Heart left ventricle (tissue), 16 donors: ENCODE data around the gene ENGASE. TPM values are rescaled to one million over a fixed set of nuclear protein-coding genes. Genes with fewer than 3 reads are reported as not detected.

Experiments
- ATAC-seq, 4 donors: fragments of 200-7000 bp; cut with Tn5 transposase; one replicate each; pipeline ENCODE4 v1.9.1; 2020 to 2022; ENCODE audit warnings: moderate library complexity in 4 of 4, mild to moderate bottlenecking in 3 of 4, moderate number of reproducible peaks in 1 of 4
- DNase-seq, 5 donors: peaks; one replicate each; pipeline ENCODE4 v3.0.0-alpha.2; 2020
- H3K27ac ChIP-seq, 12 donors: fragments of 200-600 bp; sonication (generic) in 4 of 12; one replicate each; pipeline versions ENCODE4 v1.5.0 to v1.8.0; 2016 to 2022; ENCODE audit warnings: mild to moderate bottlenecking in 2 of 12
- H3K27me3 ChIP-seq, 9 donors: fragments of 200-600 bp; sonication (generic) in 2 of 9; one replicate each; pipeline versions ENCODE4 v1.5.1 to v1.8.0; 2016 to 2022; ENCODE audit warnings: mild to moderate bottlenecking in 3 of 9
- H3K36me3 ChIP-seq, 9 donors: fragments of 200-600 bp; sonication (generic) in 2 of 9; one replicate each; pipeline versions ENCODE4 v1.5.0 to v1.8.0; 2018 to 2022; ENCODE audit warnings: mild to moderate bottlenecking in 2 of 9
- H3K4me1 ChIP-seq, 12 donors: fragments of 200-600 bp; sonication (generic) in 4 of 12; one replicate each; pipeline versions ENCODE4 v1.5.0 to v1.8.0; 2016 to 2022; ENCODE audit warnings: mild to moderate bottlenecking in 3 of 12
- H3K4me3 ChIP-seq, 12 donors: fragments of 200-600 bp; sonication (generic) in 4 of 12; one replicate each; pipeline versions ENCODE4 v1.5.0 to v1.8.0; 2017 to 2022; ENCODE audit warnings: mild to moderate bottlenecking in 9 of 12, moderate library complexity in 4 of 12
- H3K9me3 ChIP-seq, 12 donors: fragments of 200-600 bp; sonication (generic) in 4 of 12; one replicate each; pipeline versions ENCODE4 v1.5.0 to v1.8.0; 2016 to 2022; ENCODE audit warnings: mild to moderate bottlenecking in 1 of 12
- POLR2A ChIP-seq, 2 donors: fragments of 450-650 bp; IDR thresholded peaks; one replicate each; pipeline ENCODE4 v1.6.1; 2017; ENCODE audit warnings: antibody characterized with exemption in 2 of 2, mild to moderate bottlenecking in 2 of 2, moderate library complexity in 2 of 2
- WGBS, 4 donors: extraction: QIAGEN DNeasy Blood & Tissue Kit in 2 of 4; methylation state at CpG; one replicate each; pipeline versions ENCODE4 v1.1.5 to v1.1.7; 2013 to 2018; 5-methylcytosine and 5-hydroxymethylcytosine counted together
- intact Hi-C, 10 donors: fragments of 100-400 bp; cut with DNase I; formaldehyde crosslinking; loops; one replicate each; pipeline versions ENCODE4 v1.11.1 to v1.14.2; 2022
- polyA plus RNA-seq, 2 donors: library from polyadenylated mRNA; stranded (reverse); fragments of 200-250 nt; gene quantifications; one replicate each; pipeline ENCODE4 v1.2.3, GENCODE V29; 2013
- total RNA-seq, 9 donors: library from RNA; depleted of rRNA in 2 of 9; stranded (reverse); fragments of >200 nt in 2 of 9; fragmentation: NEBNext Ultra II Directional in 3 of 9; extraction: Animal tissue kit (Norgen Biotek cat#: 25700) in 3 of 9; gene quantifications; one replicate each; pipeline versions ENCODE4 v1.1.0 to v1.2.4, GENCODE V29; 2016 to 2023
- TF ChIP-seq, protein P1 (sequence below), 12 donors: fragments of 200-600 bp; sonication (generic) in 4 of 12; IDR thresholded peaks; one replicate each; pipeline versions ENCODE4 v1.5.0 to v1.8.0; 2018 to 2022; ENCODE audit warnings: antibody characterized with exemption in 12 of 12, mild to moderate bottlenecking in 5 of 12
- donor health status: ischemic (EF 13 %, LVEDD 7.1; RV severe dilation, severe dysfunction).
- donor health status: healthy with polysubstance abuse.
- donor health status: DM: no; HTN: yes; CAD: no.
- donor health status: DM: no; HTN: no; CAD: no.
- donor health status: ischemic (EF 25% LVEDD 6.9; RV normal size, moderate dysfunction).
- donor health status: ischemic (EF 25% LVEDD 5.7; RV mildly dilated, moderate dysfunction).
- donor health status: healthy.
- donor health status: DM: yes; HTN: yes; CAD: no.
- donor health status: ischemic (EF 35%, LVEDD 5.7; RV mildly dilated, moderate dysfunction).
- donor health status: nonischemic (EF 11% LVEDD 7.7; RV severe dilation, severe dysfunction).
- donor health status: DM: yes; HTN: yes; CAD: no.
- donor health status: PGD.
- donor health status: ischemic (EF 29% LVEDD 5.4; RV normal size, mild dysfunction).
- donor health status: nonischemic (EF 23%, LVEDD 6.1; RV moderate dilation, normal function).

The ENGASE gene
- total and polyA plus RNA-seq, 11 donors = 6.2 to 42.0 (median 23.5) TPM

DNA sequence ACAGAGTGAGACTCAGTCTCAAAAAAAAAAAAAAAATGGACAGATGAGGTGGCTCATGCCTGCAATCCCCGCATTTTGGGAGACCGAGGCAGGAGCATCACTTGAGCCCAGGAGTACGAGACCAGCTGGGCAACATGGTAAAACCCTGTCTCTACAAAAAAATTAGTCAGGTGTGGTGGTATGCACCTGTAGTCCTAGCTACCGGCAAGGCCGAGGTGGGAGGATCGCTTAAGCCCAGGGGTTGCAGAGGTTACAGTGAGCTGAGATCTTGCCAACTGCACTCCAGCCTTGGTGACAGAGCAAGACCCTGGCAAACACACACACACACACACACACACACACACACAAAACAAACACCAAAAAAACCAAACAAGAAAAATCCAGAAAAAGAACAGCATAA, 7.7 kb upstream of the ENGASE start:
- 85 to 90% (median 88%) methylated on average over 6 of the region's 6 CpGs for WGBS, 4 donors
- Histone ChIP-seq H3K4me3 (no peak overlapping the region), H3K9me3 (no peaks in the 10 kb centered on the region), H3K27ac (no peak overlapping the region), H3K36me3 (no peaks in the 10 kb centered on the region), H3K27me3 (no peaks in the 10 kb centered on the region), H3K4me1 (peaks cover 0 to 3% (median 0%) of the 10 kb centered on the region in 12 donors)
- TF ChIP-seq, protein P1, sequence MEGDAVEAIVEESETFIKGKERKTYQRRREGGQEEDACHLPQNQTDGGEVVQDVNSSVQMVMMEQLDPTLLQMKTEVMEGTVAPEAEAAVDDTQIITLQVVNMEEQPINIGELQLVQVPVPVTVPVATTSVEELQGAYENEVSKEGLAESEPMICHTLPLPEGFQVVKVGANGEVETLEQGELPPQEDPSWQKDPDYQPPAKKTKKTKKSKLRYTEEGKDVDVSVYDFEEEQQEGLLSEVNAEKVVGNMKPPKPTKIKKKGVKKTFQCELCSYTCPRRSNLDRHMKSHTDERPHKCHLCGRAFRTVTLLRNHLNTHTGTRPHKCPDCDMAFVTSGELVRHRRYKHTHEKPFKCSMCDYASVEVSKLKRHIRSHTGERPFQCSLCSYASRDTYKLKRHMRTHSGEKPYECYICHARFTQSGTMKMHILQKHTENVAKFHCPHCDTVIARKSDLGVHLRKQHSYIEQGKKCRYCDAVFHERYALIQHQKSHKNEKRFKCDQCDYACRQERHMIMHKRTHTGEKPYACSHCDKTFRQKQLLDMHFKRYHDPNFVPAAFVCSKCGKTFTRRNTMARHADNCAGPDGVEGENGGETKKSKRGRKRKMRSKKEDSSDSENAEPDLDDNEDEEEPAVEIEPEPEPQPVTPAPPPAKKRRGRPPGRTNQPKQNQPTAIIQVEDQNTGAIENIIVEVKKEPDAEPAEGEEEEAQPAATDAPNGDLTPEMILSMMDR (IDR thresholded peaks at IDR 0.05) = no peak
- no peak for TF ChIP-seq POLR2A (IDR thresholded peaks at IDR 0.05)
- DNase-seq (no peak), ATAC-seq (no peak)
- intact Hi-C loops = no loop called here

GRCh38 chr17:79070266-79070880, 4.3 kb upstream of the ENGASE start:
- ATAC-seq = no peak
- Histone ChIP-seq H3K4me3 (no peak overlapping the region), H3K27me3 (no peaks in the 10 kb centered on the region), H3K9me3 (no peaks in the 10 kb centered on the region), H3K27ac (no peak overlapping the region), H3K4me1 (peaks cover 0 to 10% (median 3%) of the 10 kb centered on the region in 12 donors), H3K36me3 (no peaks in the 10 kb centered on the region)
- TF ChIP-seq POLR2A (IDR thresholded peaks at IDR 0.05) = no peak
- TF ChIP-seq, protein P1 (IDR thresholded peaks at IDR 0.05) = no peak
- intact Hi-C loops = no loop called here
- no peak for DNase-seq
- WGBS, 4 donors = 74 to 81% (median 78%) methylated on average over 9 of the region's 9 CpGs

DNA sequence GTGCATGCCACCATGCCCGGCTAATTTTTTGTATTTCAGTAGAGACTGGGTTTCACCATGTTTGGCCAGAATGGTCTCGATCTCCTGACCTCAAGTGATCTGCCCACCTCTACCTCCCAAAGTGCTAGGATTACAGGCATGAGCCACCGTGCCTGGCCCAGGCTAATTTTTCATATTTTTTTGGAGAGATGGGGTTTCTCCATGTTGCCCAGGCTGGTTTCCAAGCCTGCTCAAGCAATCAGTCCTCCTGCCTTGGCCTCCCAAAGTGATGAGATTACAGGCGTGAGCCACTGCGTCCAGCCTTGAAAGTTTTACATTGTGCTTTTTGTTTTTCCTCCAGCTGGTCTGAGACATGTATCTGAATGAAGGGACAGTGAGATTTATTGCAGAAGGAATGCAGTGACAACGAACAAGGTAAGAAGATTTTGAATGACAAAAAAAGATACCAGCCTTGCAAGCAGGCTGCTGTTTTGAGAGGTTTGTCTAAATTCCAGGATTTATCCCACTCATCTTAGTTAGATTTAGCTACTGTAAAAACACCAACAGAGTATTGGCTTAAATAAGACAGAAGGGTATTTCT, 3.4 kb upstream of the ENGASE start:
- WGBS, 4 donors = 88 to 92% (median 90%) methylated on average over 6 of the region's 6 CpGs
- Histone ChIP-seq H3K27me3 (no peaks in the 10 kb centered on the region), H3K4me3 (no peak overlapping the region), H3K27ac (no peak overlapping the region), H3K36me3 (no peaks in the 10 kb centered on the region), H3K9me3 (no peaks in the 10 kb centered on the region), H3K4me1 (peaks cover 0 to 19% (median 11%) of the 10 kb centered on the region in 12 donors)
- intact Hi-C loops = no loop called here
- ATAC-seq (no peak), DNase-seq (no peak)
- TF ChIP-seq, protein P1 (IDR thresholded peaks at IDR 0.05) = no peak
- TF ChIP-seq POLR2A (IDR thresholded peaks at IDR 0.05) = no peak

DNA sequence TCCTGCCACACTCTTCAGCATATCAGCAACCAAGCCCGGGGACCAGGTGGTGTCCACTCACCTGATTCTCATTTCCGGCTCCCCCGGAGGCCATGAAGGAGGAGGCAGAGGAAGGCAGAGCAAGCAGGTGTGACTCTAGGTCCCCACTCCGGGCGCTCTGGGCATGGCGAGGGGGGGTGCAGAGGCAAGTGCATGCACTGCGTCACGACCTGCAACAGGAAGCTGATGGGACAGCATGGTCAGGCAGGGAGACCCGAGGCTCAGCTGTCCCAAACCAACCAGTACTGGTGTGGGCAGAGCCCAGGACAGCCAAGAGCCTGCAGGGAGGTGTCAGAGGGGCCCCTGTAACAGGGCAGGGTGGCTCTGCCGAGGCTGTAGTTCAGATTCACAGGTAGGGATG, 2.1 kb upstream of the ENGASE start:
- intact Hi-C loops = no loop called here
- 86 to 94% (median 89%) methylated on average over 4 to 10 of the region's 10 CpGs for WGBS, 4 donors
- DNase-seq (no peak), ATAC-seq (no peak)
- TF ChIP-seq, protein P1 (IDR thresholded peaks at IDR 0.05) = no peak
- TF ChIP-seq POLR2A (IDR thresholded peaks at IDR 0.05) = no peak
- H3K27ac ChIP-seq = no peak overlapping the region
- H3K4me3 ChIP-seq = no peak overlapping the region
- H3K9me3 ChIP-seq = no peaks in the 10 kb centered on the region
- peaks cover 0 to 4% (median 2%) of the 10 kb centered on the region in 9 donors for H3K36me3 ChIP-seq
- H3K4me1 ChIP-seq = peaks cover 0 to 25% (median 14%) of the 10 kb centered on the region in 12 donors
- no peaks in the 10 kb centered on the region for H3K27me3 ChIP-seq
